HG02938 (cell line): ENCODE measurements around the gene CYTH3.
"Not testable (repeated sequence)": the region's sequence is repeated elsewhere in the genome, so short reads cannot be mapped to it uniquely, and the experiment has no call there.

ENCODE experiments used
- ATAC-seq: cut with Tn5 transposase; IDR thresholded peaks from one replicate; pipeline ENCODE4 v1.9.1; 2021; ENCODE audit warnings: mild to moderate bottlenecking, moderate library complexity; ENCODE audit not compliant: unreplicated experiment

Gene CYTH3

DNA sequence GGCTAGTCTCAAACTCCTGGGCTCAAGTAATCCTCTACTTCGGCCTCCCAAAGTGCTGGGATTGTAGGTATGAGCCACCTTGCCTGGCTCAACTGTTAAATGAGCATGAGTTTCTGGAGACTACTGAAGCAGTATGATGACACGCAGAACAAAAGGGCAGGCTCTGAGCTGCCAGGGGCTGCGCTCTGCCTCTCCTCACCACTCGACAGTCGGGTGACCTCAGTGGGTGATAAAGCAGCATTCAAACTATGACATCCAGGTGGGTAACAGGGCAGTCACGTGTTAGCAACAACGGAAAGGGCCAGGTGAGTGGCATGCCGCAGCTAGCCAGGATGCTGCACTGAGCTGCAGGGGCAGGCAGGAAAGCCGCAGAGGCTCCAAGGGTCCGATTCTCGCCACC is 71.5 kb downstream of the CYTH3 start:
- ATAC-seq = no peak

DNA sequence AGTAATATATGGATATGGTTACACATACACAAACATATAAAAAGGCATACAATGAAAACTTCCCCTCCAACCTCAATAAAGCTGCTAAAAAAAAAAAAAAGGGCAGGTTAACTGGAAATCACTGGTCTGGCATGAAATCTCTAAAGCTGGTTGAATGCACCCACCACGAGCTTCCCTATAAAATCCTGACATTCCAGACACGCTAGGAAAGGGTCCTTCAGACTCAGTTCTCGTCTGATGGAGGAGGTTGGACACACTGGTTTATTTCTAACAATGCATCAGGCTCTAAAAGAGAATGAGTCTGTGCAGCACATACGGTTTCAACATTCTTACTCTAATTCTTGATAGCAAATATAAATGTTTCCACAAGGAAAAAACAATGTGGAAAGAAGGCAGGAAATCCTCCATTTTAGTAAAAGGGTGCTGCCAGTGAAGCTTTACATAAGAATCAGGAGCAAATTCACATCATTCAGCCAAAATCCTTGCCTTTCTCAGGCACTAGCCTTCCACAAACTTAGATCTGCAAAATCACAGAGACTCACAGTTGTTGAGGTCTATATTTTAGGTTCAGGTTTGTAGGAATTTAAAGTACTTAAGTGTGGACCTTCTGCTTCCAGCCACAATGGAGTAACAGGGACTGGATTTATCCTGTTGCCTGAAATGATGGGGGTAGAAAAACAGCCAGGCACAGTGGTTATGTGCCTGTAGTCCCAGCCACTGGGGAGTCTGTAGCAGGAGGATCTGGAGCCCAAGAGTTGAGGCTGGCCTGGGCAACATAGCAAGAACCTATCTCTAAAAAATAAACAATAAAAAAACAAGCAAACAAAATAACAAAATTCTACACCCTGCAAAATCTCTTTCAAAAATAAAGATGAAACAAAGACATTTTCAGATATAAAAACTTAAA is 73.5 kb downstream of the CYTH3 start:
- ATAC-seq = no peak

DNA sequence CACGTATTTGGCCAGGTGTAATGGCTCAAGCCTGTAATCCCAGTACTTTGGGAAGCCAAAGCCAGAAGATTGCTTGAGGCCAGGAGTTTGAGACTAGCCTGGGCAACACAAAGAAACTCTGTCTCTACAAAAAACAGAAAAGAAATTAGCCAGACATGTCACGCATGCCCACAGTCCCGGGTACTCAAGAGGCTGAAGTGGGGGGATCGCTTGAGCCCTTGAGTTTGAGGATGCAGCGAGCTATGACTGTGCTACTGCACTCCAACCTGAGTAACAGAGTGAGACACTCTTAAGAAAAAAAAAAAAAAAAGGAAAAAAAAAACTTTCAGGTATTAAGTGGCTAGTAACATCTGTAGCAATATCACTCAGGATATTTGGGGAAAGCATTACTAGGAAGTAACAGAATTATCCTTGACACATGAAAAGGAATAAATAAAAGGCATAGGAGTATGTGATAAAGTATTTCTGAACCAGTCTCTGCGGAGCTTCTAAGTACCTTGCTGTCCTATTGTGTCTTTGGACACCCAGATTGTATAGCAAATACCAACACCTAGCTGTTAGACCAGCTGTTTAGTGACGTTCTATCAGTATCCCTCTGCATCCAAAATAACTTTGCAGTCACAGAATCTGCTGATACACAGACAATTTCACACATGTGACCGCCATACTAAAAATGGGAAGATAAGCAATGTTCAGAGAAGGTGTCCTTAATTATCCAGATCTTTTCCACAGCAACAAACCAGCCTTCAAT is 74.4 kb downstream of the CYTH3 start:
- ATAC-seq = no peak

DNA sequence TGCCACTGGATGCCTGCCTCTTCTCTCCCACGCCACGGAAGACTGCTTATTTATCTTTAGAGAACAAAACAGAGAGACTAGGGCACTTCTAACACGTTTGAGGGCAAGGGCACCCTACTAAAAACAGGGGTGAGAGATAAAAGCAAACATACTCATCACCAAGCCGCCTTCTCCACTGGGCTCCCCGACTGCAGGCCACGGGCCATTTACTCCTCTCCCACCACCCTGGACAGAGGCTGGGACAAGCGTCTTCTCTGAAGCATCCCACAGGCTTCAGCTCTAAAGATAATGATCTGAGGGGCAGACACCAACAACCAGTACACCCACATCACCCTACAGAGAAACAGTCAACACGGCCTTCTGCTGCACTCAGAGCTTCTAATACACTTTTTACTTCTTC is 78.7 kb downstream of the CYTH3 start:
- ATAC-seq = no peak

DNA sequence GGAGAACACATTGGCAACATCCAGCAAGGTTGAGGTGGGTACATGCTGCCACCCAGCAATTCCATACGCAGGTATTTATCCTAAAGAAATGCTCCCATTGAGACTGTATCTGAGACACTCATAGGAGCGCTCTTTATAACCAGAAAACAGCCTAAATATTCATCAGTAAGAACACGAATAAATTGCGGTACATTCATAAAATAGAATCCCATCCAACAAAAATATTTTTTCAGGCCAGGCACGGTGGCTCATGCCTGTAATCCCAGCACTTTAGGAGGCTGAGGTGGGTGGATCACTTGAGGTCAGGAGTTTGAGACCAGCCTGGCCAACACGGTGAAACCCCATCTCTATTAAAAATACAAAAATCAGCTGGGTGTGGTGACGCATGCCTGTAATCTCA is 81.9 kb downstream of the CYTH3 start:
- not testable (repeated sequence) for ATAC-seq

DNA sequence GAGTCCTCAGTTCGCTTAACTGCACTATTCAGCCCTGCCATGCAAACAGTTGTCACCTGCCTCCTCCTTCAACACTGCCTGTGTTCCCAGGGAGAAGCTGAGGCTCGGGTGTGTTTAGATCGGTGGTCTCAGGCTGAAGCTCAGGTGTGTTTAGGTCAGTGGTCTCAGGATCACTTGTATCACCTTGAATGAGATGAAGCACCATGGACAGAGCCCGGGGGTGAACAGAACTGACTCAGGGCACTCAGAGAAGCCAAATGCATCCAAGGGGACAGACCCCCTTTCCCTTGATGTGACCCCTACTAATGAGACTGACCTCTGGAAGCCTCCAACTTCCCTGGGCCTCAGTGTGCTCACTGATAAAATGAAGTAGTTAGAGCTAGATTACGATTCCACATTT is 84.0 kb downstream of the CYTH3 start:
- ATAC-seq = no peak

DNA sequence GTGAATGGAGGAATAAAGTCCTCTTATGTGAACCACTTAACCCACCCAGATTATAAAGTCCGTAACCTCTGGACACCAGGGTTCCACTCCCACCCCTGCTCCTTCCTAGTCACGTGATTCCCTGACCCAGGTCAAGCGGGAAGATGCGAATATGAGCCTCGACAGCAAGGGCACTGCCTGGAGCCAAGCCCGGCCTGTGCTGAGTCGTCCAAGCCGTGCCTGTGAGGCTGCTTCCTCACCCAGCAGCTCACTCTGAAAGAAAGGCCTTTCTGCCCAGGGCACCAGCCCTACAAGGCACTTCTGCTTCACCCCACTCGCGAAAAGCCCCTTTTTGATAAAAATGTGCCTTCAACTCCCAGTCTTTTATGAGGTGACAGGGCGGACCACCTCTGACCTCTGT is 85.8 kb downstream of the CYTH3 start:
- ATAC-seq = no peak

DNA sequence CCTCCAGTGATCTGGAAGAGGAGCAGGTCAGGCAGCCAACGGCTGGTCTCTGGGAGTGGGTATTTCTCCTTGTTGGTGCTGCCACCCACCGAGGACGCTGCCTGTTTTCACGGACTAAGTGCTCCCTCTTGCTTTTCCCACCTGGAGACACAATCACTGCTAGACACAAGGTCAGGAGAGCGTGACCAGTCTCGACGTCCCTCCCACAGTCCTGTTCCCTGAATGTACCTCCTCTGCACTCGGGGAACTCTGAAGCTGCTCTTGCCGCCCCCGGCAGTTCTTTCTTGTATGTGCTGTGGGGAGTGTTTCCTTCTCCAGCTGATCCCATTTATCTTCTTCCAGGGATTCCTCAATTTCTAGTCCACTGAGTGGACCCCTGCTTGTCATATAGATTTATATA is 89.4 kb downstream of the CYTH3 start:
- ATAC-seq = no peak

DNA sequence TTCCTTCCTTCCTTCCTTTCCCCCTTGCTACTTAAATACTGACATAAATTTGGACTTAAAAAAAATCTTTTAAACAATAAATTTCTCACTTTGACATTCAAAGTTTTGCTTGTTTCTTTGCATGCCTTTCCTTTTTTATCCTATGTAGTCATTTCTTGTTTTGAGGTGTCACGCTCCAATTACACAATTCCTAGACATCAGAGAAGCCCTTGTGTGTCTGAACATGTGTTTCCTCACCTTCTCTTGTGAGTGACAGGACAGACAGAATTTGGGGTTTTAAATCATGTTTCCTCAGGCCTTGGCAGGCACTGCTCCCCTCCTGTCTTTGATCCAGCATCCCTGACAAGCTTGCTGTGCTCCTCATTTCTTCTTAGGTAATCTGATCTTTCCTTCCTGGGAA is 91.3 kb downstream of the CYTH3 start:
- no peak for ATAC-seq

DNA sequence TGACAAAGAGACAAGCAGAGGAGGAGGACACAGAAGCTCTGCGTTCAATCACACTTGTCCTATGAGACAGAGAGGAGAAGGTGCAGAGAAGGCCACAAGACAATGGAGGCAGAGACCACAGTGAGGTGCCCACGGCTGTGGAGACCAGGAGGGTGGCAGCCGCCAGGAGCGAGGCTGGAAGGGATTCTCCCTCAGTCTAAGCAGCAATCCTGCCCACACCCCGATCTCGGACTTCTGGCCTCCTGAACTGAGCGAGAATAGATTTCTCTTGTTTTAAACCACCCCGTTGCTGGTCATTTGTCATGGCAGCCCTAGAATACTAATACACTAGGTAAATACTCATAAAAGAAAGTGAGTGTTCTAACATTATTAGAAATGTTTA is 92.1 kb downstream of the CYTH3 start:
- no peak for ATAC-seq

DNA sequence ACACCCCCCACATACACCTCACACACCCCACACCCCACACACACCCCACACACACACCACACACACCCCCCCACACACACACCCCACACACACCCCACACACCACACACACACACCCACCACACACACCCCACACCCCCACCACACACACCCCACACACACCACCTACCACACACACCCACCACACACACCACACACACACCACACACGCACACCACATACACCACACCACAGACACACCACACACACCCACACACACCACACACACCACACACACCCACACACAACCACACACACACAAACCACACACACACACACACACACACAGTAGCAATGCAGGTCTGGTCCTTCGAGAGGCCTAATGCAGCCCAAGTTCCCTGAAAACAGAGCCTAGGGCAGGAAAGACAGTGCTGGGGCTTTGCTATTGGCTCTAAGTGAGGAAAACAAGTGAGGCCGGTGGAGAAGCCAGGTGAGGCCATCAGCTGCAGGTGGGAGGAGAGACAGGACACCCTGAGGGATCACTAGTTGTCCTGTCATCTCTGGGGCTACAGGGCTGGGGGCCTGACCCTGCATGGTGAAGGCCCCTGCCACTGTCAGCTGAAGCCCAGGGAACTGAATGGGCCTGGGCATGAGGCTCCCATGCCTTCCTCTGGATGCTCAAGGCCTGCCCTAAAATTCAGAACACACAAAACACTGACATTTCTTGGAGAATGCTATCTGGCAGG is 92.6 kb downstream of the CYTH3 start:
- no peak for ATAC-seq

DNA sequence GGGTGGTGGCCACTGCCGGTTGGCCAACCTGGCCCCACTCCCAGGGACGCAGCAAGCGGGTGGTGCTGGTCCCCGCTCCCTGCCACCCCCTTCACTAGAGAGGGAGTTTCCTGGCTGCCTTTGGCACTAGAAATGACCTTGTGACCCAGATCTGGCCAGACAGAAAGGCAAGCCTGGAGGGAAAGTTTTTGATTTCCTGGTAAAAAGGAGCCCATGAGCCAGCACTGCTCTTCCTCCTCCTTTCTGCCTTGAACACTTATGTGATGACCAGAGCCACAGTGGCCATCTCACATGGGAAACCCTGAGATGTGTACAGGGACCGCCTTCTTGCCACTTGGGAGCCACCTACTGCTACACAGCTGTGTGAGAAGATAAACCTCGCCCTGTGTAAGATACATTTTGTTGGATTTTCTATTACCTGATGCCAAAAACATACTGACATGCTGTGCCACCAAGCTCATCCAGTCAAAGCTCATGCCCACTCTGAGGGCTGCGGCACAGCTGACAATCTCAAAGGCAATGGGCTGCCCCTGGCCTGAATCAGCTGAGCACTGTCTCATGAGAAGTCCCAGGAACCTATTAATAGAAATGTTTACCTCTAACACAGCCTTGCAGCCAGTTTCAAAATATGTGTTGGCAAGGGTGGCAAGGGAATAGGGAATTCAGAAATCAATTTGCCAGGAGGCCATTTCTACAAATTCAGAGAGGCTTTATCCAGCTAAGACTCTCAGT is 94.0 kb downstream of the CYTH3 start:
- ATAC-seq = no peak

DNA sequence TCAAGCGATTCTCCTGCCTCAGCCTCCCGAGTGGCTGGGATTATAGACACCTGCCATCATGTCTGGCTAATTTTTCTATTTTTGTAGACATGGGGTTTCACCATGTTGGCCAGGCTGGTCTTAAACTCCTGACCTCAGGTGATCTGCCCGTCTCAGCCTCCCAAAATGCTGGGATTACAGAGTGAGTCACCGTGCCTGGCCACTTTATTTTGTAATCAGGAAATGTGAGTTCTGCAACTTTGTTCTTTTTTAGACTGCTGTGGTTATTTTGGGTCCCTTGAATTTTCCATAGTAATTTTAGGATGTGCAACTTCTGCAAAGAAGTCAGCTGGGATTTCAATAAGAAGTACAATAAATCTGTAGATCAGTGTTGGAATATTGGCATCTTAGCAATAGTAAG is 96.8 kb downstream of the CYTH3 start:
- no peak for ATAC-seq

DNA sequence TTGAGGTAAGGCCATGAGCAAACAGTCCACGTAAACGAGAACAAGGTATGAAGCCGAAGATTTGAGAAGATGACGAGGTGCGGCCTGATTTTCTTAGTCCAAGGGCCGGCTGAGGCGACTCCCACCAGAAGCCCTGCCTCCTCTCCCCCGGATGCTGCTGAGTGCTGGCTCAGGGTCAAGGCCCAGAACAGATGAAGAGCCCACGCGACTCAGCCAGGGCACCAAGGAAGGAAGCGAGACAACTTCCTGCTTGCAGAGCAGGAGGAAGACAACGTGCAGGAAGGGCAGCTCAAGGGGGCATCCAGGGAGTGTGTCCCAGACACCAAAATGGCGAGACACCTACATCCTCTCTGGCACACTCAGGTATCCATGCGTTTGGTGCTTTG is 99.5 kb downstream of the CYTH3 start:
- no peak for ATAC-seq

DNA sequence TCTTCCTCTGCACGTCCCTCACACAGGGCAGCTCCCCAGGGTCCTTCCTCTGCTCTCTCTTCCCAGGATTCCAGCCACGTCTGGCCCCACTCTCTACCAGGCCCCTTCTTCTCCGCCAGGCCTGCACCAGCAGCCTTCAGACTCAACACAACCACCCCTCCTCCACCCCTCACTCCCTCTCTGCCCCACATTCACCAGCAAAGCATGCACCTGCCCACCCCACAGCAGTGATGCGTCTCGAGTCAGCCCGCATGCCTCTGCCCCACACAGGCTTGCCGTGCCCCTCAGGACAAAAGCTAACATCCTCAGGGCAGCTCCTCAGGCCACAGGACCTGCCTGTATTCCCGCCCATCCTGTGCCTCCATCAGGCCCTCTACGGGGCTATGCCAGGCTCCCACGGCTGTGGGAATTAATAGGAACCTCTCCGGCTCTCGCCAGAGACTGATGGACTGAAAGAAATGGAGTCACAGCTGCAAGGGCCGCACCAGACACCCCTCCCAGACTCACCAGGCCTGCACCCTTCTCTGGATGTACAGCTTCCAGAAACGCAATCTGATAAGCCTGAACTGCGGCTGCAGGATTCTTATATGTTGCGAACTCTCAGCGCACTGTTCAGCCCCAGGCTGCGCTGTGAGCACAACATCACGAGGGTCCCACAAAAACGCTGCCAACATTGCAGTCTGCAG is 100.1 kb downstream of the CYTH3 start:
- no peak for ATAC-seq

DNA sequence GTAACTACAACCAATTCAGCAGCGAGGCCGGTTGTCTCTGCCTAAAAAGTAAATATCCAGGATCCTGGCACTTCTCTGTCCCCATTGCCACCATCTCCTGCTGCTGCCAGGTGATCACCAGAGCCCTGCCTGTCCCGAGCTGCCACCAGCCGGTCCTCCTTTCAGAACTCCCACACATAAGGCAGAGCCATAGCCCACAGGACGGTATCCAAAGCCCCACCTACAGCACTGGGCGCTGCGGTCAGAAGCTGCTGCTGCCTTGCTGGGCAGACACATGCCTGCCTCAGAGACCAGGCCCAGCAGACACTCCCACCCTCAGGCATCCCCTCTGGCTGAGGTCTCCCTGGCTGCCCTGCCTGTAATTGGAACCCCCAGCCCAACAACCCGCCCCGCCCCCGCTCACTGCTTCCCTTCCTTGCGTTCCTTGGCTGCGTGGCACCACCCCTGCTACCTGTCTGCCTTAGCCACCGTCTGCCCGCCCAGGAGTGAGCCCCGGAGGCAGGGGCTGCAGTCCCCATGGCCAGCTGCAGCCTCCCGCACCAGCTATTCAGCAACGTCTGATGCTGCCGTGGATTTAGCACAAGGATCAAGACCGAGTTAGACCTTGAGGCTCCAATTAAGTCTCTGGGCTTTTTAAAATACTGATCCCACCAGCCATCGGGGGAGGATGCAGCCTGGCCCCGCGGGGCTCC is 100.7 kb downstream of the CYTH3 start:
- ATAC-seq = no peak

DNA sequence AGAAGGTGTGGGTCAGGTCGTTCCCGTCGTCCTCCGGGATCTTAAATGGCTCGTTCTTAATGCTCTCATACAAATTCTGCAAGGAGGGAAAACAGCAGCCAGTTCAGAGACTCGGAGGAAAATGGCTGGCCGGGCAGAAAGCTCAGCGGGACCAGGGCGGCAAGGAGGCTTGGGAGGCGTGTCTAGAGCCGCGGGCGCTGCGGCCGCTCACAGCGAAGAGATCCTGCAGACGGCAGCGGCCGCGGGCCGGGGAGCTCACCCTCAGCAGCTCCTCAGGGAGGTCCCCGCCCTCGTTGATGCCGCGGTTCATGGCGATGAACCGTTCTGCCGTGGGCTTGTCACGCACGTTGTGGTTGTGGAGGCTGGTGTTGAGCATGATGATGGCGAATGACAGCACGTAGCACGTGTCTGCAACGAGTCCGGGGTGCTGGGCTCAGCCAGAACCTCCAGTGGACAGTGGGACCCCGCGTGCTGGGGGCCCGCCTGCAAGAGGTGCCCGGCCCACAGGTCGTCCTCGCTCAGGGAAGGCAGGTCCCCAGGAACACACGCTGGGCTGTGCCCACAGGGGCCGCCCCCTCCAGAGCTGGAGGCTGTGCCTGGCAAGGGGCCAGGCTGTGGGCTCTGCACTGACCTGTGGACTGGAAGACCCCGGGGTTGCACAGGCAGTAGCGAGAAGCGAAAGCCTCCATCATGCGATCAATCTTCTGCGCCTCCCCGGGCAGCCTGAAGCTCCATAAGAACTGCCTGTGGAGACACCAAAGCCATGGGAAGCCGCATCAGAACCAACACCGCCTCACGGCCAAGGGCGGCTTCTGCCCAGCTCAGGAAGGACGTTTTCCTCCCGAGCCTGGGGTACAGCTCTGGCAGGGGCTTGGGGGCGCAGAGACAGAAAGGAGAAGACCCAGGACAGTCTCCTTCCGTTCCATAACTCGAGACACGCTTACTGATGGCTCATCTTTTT is 101.6 kb downstream of the CYTH3 start:
- ATAC-seq = no peak

DNA sequence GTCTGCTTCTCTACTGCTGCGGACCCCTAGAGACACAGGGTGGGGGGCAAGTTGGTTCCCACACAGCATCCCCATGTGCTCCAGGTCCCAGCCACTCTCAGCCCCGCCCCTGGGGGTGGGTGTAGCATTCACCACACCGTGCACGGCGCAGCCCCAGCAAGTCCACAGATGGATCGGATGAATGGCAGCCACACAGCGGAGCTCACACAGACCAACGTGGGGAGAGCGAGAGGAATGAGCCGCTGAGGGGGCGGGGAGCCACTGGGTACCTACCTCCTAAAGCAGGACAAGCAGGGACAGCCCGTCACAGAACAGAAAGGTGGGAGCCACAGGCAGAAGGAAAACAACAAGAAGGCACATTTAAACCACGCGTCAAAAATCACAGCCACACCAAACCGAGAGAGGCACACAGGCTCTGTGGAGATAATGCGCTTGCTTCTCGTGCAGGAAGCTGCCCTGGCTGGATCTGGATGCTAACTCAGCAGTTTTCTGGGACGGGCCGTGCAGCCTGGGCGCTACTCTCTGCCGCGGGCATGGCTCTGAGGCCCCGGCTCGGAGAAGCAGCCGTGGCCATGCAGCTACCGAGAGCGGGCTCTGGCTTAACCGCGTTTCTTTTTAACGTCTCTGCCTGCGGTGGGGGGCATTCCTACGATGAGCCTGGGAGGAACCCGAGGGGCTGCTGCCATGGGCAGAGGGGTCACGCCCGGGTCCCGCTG is 102.5 kb downstream of the CYTH3 start:
- ATAC-seq = no peak
